GM12865 (cell line): ENCODE data around the gene FAM89B.

ENCODE experiments used
- DNase-seq: peaks from one replicate; pipeline ENCODE4 v3.0.0; 2010; ENCODE audit warnings: low read depth
- H3K4me3 ChIP-seq: 2 replicates; pipeline ENCODE4 v1.5.1; 2011; ENCODE audit warnings: mild to moderate bottlenecking, low read depth, low read length, control low read depth
- CTCF ChIP-seq: IDR thresholded peaks from 2 replicates; pipeline ENCODE4 v1.5.1; 2011; ENCODE audit warnings: low read length, control low read depth, low read depth, inconsistent platforms; ENCODE audit not compliant: insufficient read depth; ENCODE audit errors: missing control alignments

Gene FAM89B

GRCh38 chr11:65615950-65616574 lies 43.7 kb downstream of the FAM89B start:
- peak; percentile 66 for DNase-seq
- peak overlapping the region; percentile 71 for H3K4me3 ChIP-seq
- no peak for TF ChIP-seq CTCF

- peak; percentile 37 for DNase-seq
- TF ChIP-seq CTCF: no peak
- H3K4me3 ChIP-seq: peak overlapping the region; percentile 71
Measured at GRCh38 chr11:65616575-65617001, 44.2 kb downstream of the FAM89B start.

- no peak for TF ChIP-seq CTCF
- peak overlapping the region; percentile 71 for H3K4me3 ChIP-seq
Measured at GRCh38 chr11:65617136-65617850, 45.0 kb downstream of the FAM89B start.

GRCh38 chr11:65617990-65618751 lies 45.8 kb downstream of the FAM89B start:
- no peak overlapping the region for H3K4me3 ChIP-seq
- TF ChIP-seq CTCF: no peak
- DNase-seq: no peak

More at GRCh38 chr11:65617136-65617850, 45.0 kb downstream of the FAM89B start:
- DNase-seq: no peak

GRCh38 chr11:65618763-65619162 lies 46.4 kb downstream of the FAM89B start:
- no peak overlapping the region for H3K4me3 ChIP-seq
- TF ChIP-seq CTCF: no peak
- no peak for DNase-seq

- TF ChIP-seq CTCF: no peak
- no peak overlapping the region for H3K4me3 ChIP-seq
- no peak for DNase-seq
Measured at GRCh38 chr11:65619281-65619928, 47.1 kb downstream of the FAM89B start.
